GM21390 (cell line): ENCODE data around the gene NASP.

ENCODE experiments used
- ATAC-seq: cut with Tn5 transposase; IDR thresholded peaks from one replicate; pipeline ENCODE4 v1.9.1; 2021; ENCODE audit not compliant: unreplicated experiment

The NASP gene

DNA sequence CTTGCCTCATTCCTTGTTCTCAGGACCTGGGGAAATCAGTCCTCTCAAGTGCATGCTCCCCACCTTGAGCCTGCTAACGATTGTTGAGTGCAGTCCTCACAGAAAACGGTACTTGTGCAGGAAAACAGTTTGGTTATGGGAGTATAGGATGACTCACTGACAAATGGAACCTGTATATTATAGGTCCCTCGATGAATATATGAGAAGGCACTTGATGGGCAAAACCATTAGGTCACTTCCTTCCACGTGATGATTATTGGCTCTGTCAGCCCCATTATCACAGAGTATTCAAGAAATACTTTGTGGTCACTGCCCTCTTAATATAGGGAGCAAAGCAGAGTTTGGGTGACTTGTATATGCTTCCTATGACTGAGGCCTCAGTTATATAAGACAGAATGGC lies 33.8 kb downstream of the NASP start:
- ATAC-seq = no peak

GRCh38 chr1:45619149-45619921 lies 35.5 kb downstream of the NASP start:
- ATAC-seq = no peak

- ATAC-seq = no peak
Observed at GRCh38 chr1:45620588-45621500, 37.0 kb downstream of the NASP start.

DNA sequence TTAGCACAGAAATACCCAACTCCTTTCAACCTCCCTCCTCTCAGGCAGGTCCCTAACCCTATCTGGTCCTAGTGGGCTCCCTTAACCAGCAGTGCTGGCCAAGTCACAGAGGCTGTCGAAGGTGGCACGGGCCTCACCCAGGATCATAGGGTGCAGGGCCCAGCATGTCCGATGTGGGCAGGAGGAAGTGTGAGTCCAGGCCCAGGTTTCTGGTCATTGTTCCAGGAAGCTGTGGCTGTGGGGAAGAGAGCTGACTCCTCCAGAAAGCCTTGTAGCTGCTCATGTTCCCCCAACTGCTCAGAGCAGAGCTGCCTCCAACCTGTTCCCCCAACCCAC lies 37.6 kb downstream of the NASP start:
- no peak for ATAC-seq

DNA sequence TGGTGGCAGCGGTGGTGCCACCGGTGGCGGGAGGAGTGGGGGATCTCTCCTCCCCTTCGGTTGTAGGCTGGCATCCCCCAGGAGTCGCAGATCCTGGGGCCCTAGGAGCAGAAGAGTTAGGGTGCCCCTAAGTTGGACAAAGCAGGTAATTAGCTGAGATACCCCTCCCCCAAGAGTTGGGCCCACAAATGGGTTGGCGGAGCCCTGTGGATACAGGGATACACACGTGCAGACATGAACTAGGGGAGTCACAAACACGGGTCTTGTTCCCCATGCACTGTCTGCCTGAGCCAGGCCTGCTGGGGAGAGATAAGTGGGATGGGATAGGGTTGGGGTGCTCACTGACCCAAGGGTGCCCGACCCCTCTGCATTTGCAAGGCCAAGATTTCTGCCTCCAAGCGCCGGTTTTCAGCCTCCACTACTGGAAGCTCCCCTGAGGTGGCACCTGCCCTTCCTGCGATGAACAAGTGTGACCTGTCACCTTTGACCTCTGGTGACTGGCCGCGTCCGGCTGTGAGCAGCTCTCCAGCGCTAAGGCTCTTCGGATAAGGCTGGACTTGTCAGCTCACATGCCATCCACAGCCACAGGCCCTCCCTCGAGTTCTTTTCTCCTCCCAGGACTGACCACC lies 38.2 kb downstream of the NASP start:
- ATAC-seq = no peak

DNA sequence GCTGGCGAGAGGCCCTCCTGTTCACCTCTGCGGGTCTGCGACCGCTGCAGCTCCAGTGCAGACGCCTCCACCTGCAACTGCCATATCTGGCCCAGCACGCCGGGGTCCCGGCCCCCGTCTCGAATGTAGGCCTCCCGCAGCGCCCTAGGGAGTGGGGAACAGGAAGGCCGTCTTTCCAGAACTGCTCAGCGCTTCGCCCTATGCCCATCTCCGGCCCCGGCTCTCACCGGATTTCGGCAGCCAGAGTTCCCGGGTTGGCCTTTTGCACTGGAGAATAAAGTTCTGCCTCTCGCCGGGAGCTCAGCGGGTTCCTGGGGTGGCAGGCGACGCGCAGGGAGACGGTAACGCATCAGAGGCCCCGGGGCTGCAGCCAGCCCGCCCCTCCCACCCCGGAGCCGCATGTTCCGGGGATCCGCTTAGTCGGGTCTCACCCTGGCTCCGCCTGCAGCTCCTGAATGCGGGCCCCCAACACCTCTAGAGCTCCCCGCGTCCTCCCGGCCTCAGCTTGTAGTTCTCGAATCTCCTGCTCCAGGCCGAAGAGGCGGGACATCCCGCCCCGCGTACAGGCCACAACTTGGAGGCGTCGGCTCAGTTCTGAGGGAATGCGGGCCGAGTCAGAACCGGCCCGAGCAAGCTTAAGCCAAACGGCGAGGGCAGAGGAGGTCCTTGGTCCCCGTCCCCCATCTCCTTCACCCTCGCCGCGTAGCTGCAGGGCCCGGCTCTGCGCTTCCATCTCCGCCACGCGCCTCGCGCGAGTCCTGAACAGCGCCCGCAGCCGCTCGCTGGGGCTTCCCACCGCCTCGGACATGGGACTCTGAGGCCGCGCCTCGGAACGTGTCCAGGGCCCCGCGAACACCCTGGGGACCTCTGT lies 38.9 kb downstream of the NASP start:
- no peak for ATAC-seq

DNA sequence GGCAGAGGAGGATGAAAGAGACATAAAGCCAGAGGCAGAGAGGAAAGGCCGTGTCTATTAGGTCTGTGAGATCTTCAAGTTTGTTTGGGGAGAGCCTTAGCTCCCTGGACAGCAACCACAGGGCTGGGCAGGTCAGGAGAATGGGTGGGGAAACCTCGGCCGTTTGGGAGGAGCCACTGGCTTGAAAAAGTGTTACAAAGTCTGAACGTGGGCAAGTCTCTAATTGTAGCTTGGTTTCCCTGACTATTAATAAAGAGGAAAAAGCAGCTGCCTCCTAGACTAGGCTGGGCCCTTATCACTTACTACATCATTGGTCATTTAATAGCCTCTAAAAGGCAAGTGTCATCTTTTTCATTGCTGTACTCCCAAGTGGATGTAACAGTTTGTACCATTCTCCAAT lies 40.1 kb downstream of the NASP start, which contains the start of gene CCDC17:
Gene CCDC17, minus strand, starts transcription at position 83 of the 400 bp plus-strand sequence. CDS start 145 bp downstream, outside the sequence.
- no peak for ATAC-seq

DNA sequence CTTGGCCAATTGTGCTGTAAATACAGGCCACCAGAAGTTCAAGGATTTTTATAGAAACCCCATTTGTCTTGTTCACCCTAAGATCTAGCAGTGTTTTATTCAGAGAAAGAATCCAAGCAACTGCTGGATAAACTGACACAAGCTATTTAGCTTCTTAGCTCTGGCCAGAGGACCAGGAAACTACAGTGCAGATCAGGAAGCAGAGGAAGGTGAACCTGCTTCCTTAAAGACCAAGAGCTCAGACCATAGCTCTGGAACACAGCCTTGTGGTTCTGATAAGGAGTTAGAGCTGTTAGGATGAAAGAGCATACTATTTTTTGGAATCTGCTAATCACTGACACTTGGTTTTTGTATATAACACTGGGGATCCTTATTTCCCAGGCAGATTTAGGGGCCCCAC lies 45.2 kb downstream of the NASP start:
- ATAC-seq = no peak

DNA sequence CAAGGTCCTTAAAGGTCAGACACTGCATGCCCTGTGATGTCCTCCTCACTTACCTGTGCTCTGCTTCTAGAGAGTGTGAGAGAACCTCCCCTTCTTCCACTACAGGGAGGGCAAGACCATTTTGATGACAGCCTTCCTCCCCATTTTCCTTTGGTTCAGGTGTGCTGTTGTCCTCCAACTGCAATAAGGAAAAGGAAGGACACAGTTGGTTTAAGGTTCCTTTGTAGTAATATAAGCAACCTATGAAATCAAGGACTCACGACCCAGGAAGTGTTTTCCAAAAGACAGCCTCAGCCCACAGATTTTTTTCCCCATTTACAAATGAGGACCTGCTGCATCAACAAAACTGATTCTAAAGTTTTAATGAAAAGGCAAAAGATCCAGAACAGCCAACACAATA lies 46.6 kb downstream of the NASP start:
- ATAC-seq = no peak

GRCh38 chr1:45635211-45635610 lies 51.4 kb downstream of the NASP start:
- no peak for ATAC-seq

- no peak for ATAC-seq
Observed at GRCh38 chr1:45640293-45640692, 56.5 kb downstream of the NASP start.

- no peak for ATAC-seq
Observed at GRCh38 chr1:45643321-45643720, 59.5 kb downstream of the NASP start.

DNA sequence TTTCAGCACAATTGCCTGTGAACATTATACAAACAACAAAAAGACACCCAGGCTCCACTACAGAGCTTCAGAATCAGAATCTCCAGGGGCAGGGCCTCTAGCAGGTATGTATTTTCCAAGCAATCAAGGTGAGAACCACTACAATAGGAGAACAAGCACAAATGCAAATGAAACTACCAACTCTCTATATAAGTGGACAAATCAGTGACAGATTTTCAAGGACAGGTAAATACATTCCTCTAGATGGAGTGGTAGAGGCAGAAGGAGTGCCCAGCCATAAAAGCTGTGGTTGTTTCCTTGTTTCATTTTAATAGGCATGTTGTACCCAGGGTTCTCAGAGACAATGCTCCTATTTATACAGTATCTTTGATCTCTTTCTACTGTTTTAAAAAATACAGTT lies 60.1 kb downstream of the NASP start:
- no peak for ATAC-seq

- ATAC-seq = no peak
Observed at GRCh38 chr1:45644661-45645060, 60.8 kb downstream of the NASP start.

DNA sequence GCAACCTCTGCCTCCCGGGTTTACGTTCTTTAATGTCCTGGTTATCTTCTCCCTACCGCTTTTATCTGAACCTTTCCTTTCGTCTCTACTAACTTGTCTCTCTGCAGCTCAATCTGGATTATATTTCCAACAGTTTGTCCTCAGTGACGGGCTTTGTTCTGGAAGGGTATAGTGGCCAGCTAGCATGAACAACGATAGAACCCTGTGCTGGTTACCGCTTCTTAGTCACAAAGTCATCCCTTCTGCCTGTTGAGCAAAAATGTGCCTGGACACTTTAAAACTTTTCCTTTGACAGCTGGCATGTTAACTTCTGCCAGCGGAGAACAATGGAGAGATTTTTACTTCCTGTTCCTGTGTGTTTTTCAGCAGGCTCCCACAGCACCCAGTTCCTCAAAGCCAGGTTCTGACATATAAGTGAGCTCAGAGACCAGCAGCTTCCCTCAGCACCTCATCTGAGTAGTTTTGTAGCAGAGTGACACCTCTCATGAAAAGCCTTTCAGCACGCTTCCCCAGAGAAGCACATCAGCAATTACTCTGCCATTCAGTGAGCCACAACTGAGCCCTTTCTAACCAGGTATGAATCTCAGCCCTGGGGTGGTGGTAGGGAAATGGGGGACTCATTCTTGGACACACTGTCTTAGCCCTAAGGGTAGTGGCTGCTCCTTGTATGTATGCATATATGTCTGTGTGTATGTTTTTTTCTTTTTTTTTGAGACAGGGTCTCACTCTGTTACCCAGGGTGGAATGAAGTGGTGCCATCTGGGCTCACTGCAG lies 63.6 kb downstream of the NASP start:
- no peak for ATAC-seq

DNA sequence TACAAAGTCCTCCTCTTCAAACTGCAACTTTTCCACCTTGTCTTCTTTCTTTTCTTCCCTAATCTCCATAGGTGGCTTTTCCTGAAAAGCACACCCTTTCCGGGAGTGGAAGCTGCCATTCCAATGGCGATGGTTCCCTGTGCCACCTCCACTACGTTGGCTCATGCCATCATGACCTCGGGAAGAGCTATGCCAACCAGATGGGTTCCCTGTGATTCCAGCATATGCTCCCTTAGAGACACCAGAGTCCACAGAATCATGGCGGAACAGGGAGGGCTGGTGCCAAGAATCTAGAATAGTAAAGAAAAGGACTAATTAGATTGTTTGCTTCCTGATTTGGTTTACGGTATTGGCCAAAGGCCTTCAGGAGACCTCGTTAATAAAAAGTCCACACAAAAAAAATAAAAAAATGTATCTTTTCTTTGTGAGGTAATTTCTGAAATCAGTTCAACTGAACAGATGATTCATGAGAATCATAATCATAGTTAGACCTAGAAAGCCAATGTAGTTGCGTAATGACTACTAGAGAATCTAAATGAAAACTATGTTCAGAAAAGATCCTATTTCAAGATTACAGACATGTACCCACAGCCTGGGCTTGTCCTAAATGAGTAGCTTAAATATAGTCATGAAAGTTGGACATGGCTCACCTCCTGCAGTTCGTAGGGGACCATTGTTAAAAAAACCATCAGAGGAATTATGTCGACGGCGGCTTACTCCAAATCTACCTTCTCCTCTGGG lies 70.9 kb downstream of the NASP start:
- ATAC-seq = no peak

DNA sequence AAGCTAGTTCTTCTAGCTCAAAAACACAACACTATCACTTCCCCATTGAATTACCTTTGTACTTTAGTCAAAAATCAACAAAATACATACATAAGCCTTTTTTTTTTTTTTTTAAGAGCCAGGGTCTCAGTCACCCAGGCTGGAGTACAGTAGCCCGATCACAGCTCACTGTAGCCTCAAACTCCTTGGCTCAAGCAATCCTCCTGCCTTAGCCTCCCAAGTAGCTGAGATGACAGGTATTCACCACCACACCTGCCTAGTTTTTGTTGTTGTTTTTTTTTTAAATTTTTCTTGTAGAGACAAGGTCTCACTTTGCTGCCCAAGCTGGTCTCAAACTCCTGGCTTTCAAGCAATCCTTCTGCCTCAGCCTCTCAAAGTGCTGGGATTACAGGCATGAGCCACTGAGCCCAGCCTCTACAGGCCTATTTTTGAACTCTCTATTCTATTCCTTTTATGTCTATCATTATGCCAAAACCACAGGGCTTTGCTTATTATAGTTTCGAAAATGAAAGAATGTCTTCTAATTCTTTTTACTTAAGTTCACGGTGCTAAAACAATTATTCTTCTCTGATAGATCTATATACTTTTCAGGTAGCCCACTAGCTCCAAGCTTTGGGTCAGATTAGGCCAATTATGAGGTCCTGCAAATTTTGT lies 72.9 kb downstream of the NASP start:
- ATAC-seq = no peak

- ATAC-seq = no peak
Observed at GRCh38 chr1:45658171-45658570, 74.3 kb downstream of the NASP start.

- ATAC-seq = no peak
Observed at GRCh38 chr1:45659222-45659621, 75.4 kb downstream of the NASP start.
